GOT3 (cell line): Measurements from ENCODE around the gene SSUH2.
"Not testable (repeated sequence)": the region's sequence is repeated elsewhere in the genome, so short reads cannot be mapped to it uniquely, and the experiment has no call there.

Source experiments
- DNase-seq: peaks from one replicate; lab custom pipeline; 2025; ENCODE audit warnings: mixed read lengths; lab: John Stamatoyannopoulos, UW

Gene SSUH2

GRCh38 chr3:8644748-8645390, at the start of gene SSUH2:
SSUH2 (minus strand) TSS chr3:8644798; CDS start chr3:8644758, 40 bp downstream.
- no peak for DNase-seq

- DNase-seq: not testable (repeated sequence)
Measured at GRCh38 chr3:8691295-8691694, 46.7 kb upstream of the SSUH2 start.

- DNase-seq: not testable (repeated sequence)
Measured at GRCh38 chr3:8684992-8685391, 40.4 kb upstream of the SSUH2 start.

GRCh38 chr3:8682850-8683574, 38.4 kb upstream of the SSUH2 start:
- not testable (repeated sequence) for DNase-seq

GRCh38 chr3:8681881-8682538, 37.4 kb upstream of the SSUH2 start:
- not testable (repeated sequence) for DNase-seq

GRCh38 chr3:8681349-8681748, 36.8 kb upstream of the SSUH2 start:
- no peak for DNase-seq

- not testable (repeated sequence) for DNase-seq
Measured at GRCh38 chr3:8679817-8680553, 35.4 kb upstream of the SSUH2 start.

GRCh38 chr3:8678751-8679150, 34.2 kb upstream of the SSUH2 start:
- DNase-seq: no peak

- not testable (repeated sequence) for DNase-seq
Measured at GRCh38 chr3:8677258-8677657, 32.7 kb upstream of the SSUH2 start.

GRCh38 chr3:8675591-8675990, 31.0 kb upstream of the SSUH2 start:
- DNase-seq: not testable (repeated sequence)

- DNase-seq: no peak
Measured at GRCh38 chr3:8673083-8673737, 28.6 kb upstream of the SSUH2 start.

GRCh38 chr3:8669019-8669418, 24.4 kb upstream of the SSUH2 start:
- DNase-seq: no peak

- DNase-seq: no peak
Measured at GRCh38 chr3:8668216-8668615, 23.6 kb upstream of the SSUH2 start.

- DNase-seq: no peak
Measured at GRCh38 chr3:8667463-8668091, 23.0 kb upstream of the SSUH2 start.

- no peak for DNase-seq
Measured at GRCh38 chr3:8665407-8665896, 20.9 kb upstream of the SSUH2 start.

GRCh38 chr3:8663177-8664061, 18.8 kb upstream of the SSUH2 start:
- DNase-seq: peak; percentile 7

GRCh38 chr3:8662594-8662993, 18.0 kb upstream of the SSUH2 start:
- no peak for DNase-seq

GRCh38 chr3:8660175-8661118, 15.8 kb upstream of the SSUH2 start:
- DNase-seq: no peak

GRCh38 chr3:8659242-8659641, 14.6 kb upstream of the SSUH2 start:
- DNase-seq: no peak
